Measurements from ENCODE around the gene FER.

GRCh38 chr5:108911055-108911454 lies 163.4 kb downstream of the FER start:
- TF ChIP-seq CTCF (IDR thresholded peaks at IDR 0.05) (no peak), POLR2A (IDR thresholded peaks at IDR 0.05) (no peak)
